Fibroblast of lung (primary cell): ENCODE data around the gene CRYBB1. TPM values are rescaled to one million over a fixed set of nuclear protein-coding genes. Genes with fewer than 3 reads are reported as not detected.

ENCODE experiments used
- DNase-seq, 2 donors: peaks; one replicate each; pipeline versions ENCODE4 v3.0.0 to v3.0.0-alpha.2; 2010; ENCODE audit warnings: low read depth in 2 of 2
- H2AFZ ChIP-seq: 2 replicates; pipeline ENCODE4 v1.5.1; 2012; ENCODE audit warnings: low read length, control low read depth, inconsistent platforms
- H3K27ac ChIP-seq: 2 replicates; pipeline ENCODE4 v1.5.1; 2011; ENCODE audit warnings: low read length, control low read depth; ENCODE audit not compliant: insufficient read depth
- H3K27me3 ChIP-seq: 2 replicates; pipeline ENCODE4 v1.5.1; 2011; ENCODE audit warnings: mild to moderate bottlenecking, low read length; ENCODE audit not compliant: control insufficient read depth, insufficient read depth
- H3K36me3 ChIP-seq: 2 replicates; pipeline ENCODE4 v1.5.1; 2011; ENCODE audit warnings: low read length; ENCODE audit not compliant: control insufficient read depth, insufficient read depth
- H3K4me1 ChIP-seq: 2 replicates; pipeline ENCODE4 v1.5.1; 2011; ENCODE audit warnings: low read length; ENCODE audit not compliant: control insufficient read depth, insufficient read depth; ENCODE audit errors: extremely low read depth
- H3K4me2 ChIP-seq: 2 replicates; pipeline ENCODE4 v1.5.1; 2011; ENCODE audit warnings: low read length, control low read depth; ENCODE audit not compliant: insufficient read depth; ENCODE audit errors: extremely low read depth
- H3K4me3 ChIP-seq, 4 experiments: fragments of 200-600 bp in 1 of 4; sonication (generic) in 1 of 4; replicated peaks in 1 of 4; 2 replicates each; pipeline ENCODE4 v1.5.1; 2011 to 2016; ENCODE audit warnings: low read length in 4 of 4, low read depth in 3 of 4, mild to moderate bottlenecking in 3 of 4, control low read depth in 2 of 4, inconsistent platforms in 1 of 4, mixed read lengths in 1 of 4; ENCODE audit not compliant: insufficient read depth in 1 of 4; ENCODE audit errors: control extremely low read depth in 1 of 4
- H3K79me2 ChIP-seq: 2 replicates; pipeline ENCODE4 v1.5.1; 2012; ENCODE audit warnings: mild to moderate bottlenecking, low read length, inconsistent platforms; ENCODE audit not compliant: control insufficient read depth, insufficient read depth
- H3K9ac ChIP-seq: 2 replicates; pipeline ENCODE4 v1.5.1; 2011; ENCODE audit warnings: mild to moderate bottlenecking, low read length, control low read depth; ENCODE audit not compliant: insufficient read depth
- H3K9me3 ChIP-seq: 2 replicates; pipeline ENCODE4 v1.5.1; 2012; ENCODE audit warnings: low read depth, low read length; ENCODE audit not compliant: control insufficient read depth, insufficient read depth
- H4K20me1 ChIP-seq: 2 replicates; pipeline ENCODE4 v1.5.1; 2011; ENCODE audit warnings: low read length; ENCODE audit not compliant: control insufficient read depth, insufficient read depth; ENCODE audit errors: extremely low read depth
- EZH2 ChIP-seq: IDR thresholded peaks from 2 replicates; pipeline ENCODE4 v1.5.1; 2012; ENCODE audit warnings: low read length, control low read depth, mild to moderate bottlenecking; ENCODE audit errors: missing control alignments
- polyA plus RNA-seq, 2 donors: library from polyadenylated mRNA; depleted of rRNA in 1 of 2; stranded (reverse) in 1 of 2; unstranded in 1 of 2; fragments of >200 nt; gene quantifications; 2 replicates each; pipeline ENCODE4 v1.2.1, GENCODE V29; 2011 to 2012; ENCODE audit warnings: missing spikeins in 1 of 2
- total RNA-seq: library from RNA; depleted of rRNA; stranded (reverse); fragments of >200 nt; gene quantifications from 2 replicates; pipeline ENCODE4 v1.2.1, GENCODE V29; 2014
- TF ChIP-seq, protein P1 (sequence below), 2 donors: IDR thresholded peaks in 1 of 2; conservative IDR thresholded peaks in 1 of 2; 1 replicate in 1 of 2; 2 replicates in 1 of 2; pipeline ENCODE4 v1.5.1; 2011 to 2012; ENCODE audit warnings: low read length in 2 of 2, control low read depth in 1 of 2, inconsistent platforms in 1 of 2, low read depth in 1 of 2, mild to moderate bottlenecking in 1 of 2

The CRYBB1 gene
- total and polyA plus RNA-seq, 2 donors (not counting 1 experiment from before 2014, with no cell fraction given): not detected

DNA sequence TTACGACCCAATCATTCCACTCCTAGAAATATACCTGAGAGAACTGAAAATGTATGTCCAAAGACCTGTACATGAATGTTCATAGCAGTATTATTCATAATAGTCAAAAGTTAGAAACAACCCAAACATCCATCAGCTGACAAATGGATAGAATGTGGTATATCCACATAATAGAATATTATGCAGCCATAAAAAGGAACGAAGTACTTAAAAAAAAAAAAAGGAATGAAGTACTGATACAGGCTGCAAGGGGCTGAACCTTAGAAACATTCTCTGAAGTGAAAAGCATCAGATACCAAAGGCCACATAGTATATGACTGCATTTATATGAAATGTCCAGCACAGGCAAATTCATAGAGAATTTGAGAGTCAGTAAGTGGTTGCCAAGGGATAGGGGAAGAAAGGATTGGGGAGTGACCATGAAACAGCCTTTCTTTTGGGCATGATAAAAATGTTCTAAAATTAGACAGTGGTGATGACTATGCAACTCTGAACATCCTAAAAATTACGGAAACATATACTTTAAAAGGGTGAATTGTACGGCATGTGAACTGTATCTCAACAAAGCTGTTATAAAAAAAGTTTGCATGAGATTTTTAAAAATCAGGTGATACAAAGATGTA is 29.7 kb downstream of the CRYBB1 start:
- Histone ChIP-seq H3K4me2 (no peak overlapping the region), H3K4me1 (peaks cover 15% of the 10 kb centered on the region), H3K27me3 (no peaks in the 10 kb centered on the region), H3K27ac (no peak overlapping the region), H4K20me1 (no peaks in the 10 kb centered on the region), H3K79me2 (peaks cover 13% of the 10 kb centered on the region), H2AFZ (no peak overlapping the region), H3K4me3 (peak overlapping the region in 1 of 4 experiments; percentile 90), H3K9me3 (no peaks in the 10 kb centered on the region), H3K9ac (no peak overlapping the region), H3K36me3 (no peaks in the 10 kb centered on the region)
- DNase-seq: peak in 1 of 2 donors; percentile 41
- TF ChIP-seq, protein P1, sequence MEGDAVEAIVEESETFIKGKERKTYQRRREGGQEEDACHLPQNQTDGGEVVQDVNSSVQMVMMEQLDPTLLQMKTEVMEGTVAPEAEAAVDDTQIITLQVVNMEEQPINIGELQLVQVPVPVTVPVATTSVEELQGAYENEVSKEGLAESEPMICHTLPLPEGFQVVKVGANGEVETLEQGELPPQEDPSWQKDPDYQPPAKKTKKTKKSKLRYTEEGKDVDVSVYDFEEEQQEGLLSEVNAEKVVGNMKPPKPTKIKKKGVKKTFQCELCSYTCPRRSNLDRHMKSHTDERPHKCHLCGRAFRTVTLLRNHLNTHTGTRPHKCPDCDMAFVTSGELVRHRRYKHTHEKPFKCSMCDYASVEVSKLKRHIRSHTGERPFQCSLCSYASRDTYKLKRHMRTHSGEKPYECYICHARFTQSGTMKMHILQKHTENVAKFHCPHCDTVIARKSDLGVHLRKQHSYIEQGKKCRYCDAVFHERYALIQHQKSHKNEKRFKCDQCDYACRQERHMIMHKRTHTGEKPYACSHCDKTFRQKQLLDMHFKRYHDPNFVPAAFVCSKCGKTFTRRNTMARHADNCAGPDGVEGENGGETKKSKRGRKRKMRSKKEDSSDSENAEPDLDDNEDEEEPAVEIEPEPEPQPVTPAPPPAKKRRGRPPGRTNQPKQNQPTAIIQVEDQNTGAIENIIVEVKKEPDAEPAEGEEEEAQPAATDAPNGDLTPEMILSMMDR (conservative IDR thresholded peaks at IDR 0.05 in 1 of 2, IDR thresholded peaks at IDR 0.05 in 1 of 2; ENCODE audit: low read depth in 1 of 2, low read length in 2 of 2): no peak
- TF ChIP-seq EZH2: no peak

DNA sequence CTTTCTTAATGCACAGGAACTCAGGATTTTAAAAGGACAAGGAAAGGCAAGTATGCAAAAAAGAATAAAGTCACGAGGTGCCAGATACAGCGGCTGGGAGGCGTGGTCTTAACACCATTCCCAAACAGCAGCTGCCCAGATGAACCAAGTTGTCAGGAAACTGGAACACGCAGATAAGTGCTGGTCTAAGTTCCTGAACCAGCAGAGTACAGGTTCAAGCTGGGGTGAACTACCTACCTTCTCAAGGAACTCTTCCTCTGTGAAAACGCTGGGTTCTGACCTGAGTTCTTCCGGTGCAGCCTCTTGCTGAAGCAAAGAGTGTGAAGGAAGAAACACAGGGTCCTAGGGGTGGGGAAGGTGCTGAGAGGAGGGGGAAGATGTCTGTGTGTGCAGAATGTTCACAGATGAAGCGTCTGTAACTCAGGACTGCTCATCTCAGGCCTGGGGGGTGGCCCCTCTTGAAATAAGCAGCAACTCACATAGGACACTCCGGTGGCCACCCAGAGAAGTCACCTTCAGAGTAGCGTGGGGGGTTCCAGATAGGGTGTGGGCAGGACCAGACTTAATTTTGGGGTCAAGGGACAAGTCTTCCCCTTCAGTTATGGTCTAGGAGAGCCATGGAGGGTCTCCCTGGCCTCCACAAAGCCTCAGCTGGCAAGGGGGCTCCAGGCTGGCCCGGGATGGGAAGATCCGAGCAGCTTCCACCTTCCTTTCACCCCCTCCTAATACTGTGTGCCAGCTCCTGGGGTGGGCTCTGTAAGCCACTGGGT is 31.1 kb downstream of the CRYBB1 start:
- H3K27me3 ChIP-seq: no peaks in the 10 kb centered on the region
- H3K79me2 ChIP-seq: peaks cover 17% of the 10 kb centered on the region
- no peak overlapping the region for H3K4me2 ChIP-seq
- H3K36me3 ChIP-seq: no peaks in the 10 kb centered on the region
- H3K4me1 ChIP-seq: peaks cover 15% of the 10 kb centered on the region
- no peaks in the 10 kb centered on the region for H4K20me1 ChIP-seq
- no peak for DNase-seq
- no peak overlapping the region for H3K4me3 ChIP-seq
- no peak overlapping the region for H2AFZ ChIP-seq
- H3K9me3 ChIP-seq: no peaks in the 10 kb centered on the region
- no peak overlapping the region for H3K27ac ChIP-seq
- H3K9ac ChIP-seq: no peak overlapping the region
- TF ChIP-seq, protein P1 (conservative IDR thresholded peaks at IDR 0.05 in 1 of 2, IDR thresholded peaks at IDR 0.05 in 1 of 2; ENCODE audit: low read depth in 1 of 2, low read length in 2 of 2): no peak

DNA sequence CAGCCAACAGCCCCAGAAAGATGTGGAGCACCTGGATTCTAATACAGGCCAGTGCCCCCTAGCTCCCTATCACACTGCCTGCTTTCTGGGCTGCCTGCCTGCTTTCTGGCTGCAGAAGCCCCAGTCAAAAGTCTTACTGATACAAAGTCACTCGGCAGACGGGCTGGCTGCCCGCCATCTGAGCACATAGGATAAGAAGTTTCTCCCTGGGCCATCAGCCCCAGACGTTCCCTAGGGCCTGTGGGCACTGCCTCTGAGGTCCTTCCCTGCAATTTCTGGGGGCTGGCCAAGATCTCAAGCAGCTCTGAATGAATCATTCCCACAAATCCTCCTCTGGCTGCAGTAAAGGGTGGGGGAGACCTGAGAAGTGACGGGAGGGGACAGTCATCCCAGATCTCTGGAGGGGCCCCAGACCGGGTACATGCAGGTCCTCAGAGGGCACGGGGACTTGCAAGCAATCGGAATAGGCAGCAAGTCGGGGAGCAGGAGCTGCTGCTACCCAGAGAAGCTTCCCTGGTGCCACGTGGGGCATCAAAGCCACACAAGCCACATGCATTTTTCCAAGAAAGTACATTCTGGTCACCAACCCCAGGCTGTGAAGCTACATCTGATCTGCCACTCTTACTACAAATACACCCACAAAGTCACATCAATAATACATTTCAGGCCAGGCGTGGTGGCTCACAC is 32.6 kb downstream of the CRYBB1 start:
- peak; percentile 80 to 84 for DNase-seq
- Histone ChIP-seq H3K4me3 (no peak overlapping the region), H2AFZ (no peak overlapping the region), H4K20me1 (no peaks in the 10 kb centered on the region), H3K27me3 (no peaks in the 10 kb centered on the region), H3K36me3 (no peaks in the 10 kb centered on the region), H3K4me2 (no peak overlapping the region), H3K9me3 (no peaks in the 10 kb centered on the region), H3K4me1 (peaks cover 15% of the 10 kb centered on the region), H3K79me2 (peaks cover 17% of the 10 kb centered on the region), H3K9ac (no peak overlapping the region), H3K27ac (no peak overlapping the region)
- TF ChIP-seq, protein P1 (conservative IDR thresholded peaks at IDR 0.05 in 1 of 2, IDR thresholded peaks at IDR 0.05 in 1 of 2; ENCODE audit: low read depth in 1 of 2, low read length in 2 of 2): peak in 1 of 2 donors; percentile 29
- no peak for TF ChIP-seq EZH2
